PC-9 (cell line): Measurements from ENCODE around the gene PKD1L1.

Experiments used
- CTCF ChIP-seq: fragments of 200-600 bp; sonication (generic); conservative IDR thresholded peaks from 2 replicates; pipeline ENCODE4 v1.6.1; 2017; ENCODE audit warnings: mixed run types, antibody characterized with exemption, mild to moderate bottlenecking, moderate library complexity
- EZH2 ChIP-seq: fragments of 200-600 bp; sonication (generic); IDR thresholded peaks from 2 replicates; pipeline ENCODE4 v1.8.0; 2017; ENCODE audit warnings: antibody characterized with exemption, low read depth

- peak; percentile 54 for TF ChIP-seq CTCF
- no peak for TF ChIP-seq EZH2
These were observed 55.0 kb downstream of the PKD1L1 start for GRCh38 chr7:47893238-47893637.
